NCI-H1092 (cell line): ENCODE measurements around the gene TSPAN4.

Experiments used
- DNase-seq: peaks from one replicate; lab custom pipeline; 2025; lab: John Stamatoyannopoulos, UW

The TSPAN4 gene

DNA sequence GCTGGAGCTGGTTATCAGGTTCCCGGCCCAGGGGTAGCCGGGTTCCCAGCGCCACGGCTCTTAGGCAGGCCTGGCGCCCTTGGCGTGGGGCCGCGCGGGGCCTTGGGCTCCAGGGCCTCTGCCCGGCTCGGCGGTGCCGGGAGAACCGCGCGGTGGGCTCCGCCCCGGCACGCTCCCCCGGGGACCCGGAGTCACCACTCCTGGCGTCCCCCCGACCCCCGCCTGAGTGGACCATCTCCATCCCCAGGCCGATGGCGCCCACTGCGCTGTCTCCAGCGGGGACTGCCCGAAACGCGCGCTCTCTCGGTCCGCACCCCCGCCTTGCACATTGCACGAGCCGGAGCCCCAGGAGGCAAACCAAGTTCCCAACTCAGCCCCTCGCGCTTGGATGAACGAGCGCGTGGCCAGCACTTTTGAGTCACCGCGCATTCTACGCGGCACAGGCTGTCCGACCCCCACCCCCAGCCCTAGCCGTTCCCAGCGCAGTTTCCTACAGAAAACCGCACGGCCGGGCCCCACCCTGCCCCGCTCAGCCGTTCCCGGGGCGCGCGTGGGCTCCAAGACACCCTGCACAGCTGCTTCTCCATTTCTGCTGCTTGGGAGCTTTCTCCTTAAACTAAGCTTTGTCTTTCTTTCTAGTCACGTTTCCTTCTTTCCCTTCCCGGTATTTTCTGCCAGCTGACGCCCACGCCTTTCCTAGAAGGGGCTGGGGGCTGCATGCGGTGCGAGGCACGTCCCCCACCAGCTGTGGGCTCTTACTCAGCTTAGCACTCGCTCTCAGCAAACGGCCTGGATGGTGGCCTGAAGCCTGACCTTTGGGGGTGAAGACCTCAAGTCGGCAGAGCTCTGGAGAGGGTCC, 68.6 kb downstream of the TSPAN4 start:
- no peak for DNase-seq

DNA sequence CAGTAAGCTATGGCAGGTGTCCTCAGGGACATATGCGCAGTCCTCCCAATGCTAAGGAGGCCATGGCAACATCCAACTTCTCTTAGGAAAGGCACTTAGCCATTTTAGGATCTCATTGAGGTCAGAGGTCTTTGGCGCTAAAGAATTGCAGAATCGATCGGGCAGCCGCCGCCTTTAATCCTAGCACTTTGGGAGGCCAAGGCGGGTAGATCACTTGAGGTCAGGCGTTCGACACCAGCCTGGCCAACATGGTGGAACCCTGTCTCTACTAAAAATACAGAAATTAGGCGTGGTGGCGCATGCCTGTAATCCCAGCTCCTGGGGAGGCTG, 69.2 kb downstream of the TSPAN4 start:
- no peak for DNase-seq

- DNase-seq, result no peak
These were observed 69.6 kb downstream of the TSPAN4 start for GRCh38 chr11:912266-912665.

GRCh38 chr11:913043-913442, 70.4 kb downstream of the TSPAN4 start:
- DNase-seq, result no peak

- DNase-seq, result no peak
These were observed 71.6 kb downstream of the TSPAN4 start for GRCh38 chr11:914204-914603.

GRCh38 chr11:914747-915501, 72.3 kb downstream of the TSPAN4 start:
- DNase-seq, result no peak
